Astrocyte (in vitro differentiated cells and primary cell): ENCODE data around the gene SERPINB5. TPM values are rescaled to one million over a fixed set of nuclear protein-coding genes. Genes with fewer than 3 reads are reported as not detected.

Experiments
- DNase-seq: peaks from one replicate; pipeline ENCODE4 v3.0.0-alpha.2; 2010; ENCODE audit warnings: low read depth
- FAIRE-seq: peaks from 2 replicates; lab custom pipeline; 2011; peaks lifted over from hg19 to GRCh38; lab: Jason Lieb, UNC
- H2AFZ ChIP-seq: 2 replicates; pipeline ENCODE4 v1.6.0; 2012; ENCODE audit warnings: low read depth, low read length, inconsistent platforms
- H3K27ac ChIP-seq: 2 replicates; pipeline ENCODE4 v1.5.1; 2011; ENCODE audit warnings: low read depth, low read length, inconsistent platforms
- H3K27me3 ChIP-seq: 2 replicates; pipeline ENCODE4 v1.6.0; 2011; ENCODE audit warnings: low read length, inconsistent platforms; ENCODE audit not compliant: insufficient read depth
- H3K36me3 ChIP-seq: 2 replicates; pipeline ENCODE4 v1.5.1; 2011; ENCODE audit warnings: low read length, inconsistent platforms; ENCODE audit not compliant: insufficient read depth
- H3K4me1 ChIP-seq: 2 replicates; pipeline ENCODE4 v1.5.1; 2011; ENCODE audit warnings: low read length, inconsistent platforms; ENCODE audit not compliant: insufficient read depth
- H3K4me2 ChIP-seq: 2 replicates; pipeline ENCODE4 v1.6.0; 2012; ENCODE audit warnings: low read length, inconsistent platforms
- H3K4me3 ChIP-seq: 2 replicates; pipeline ENCODE4 v1.5.1; 2011; ENCODE audit warnings: low read depth, mild to moderate bottlenecking, low read length, inconsistent platforms; ENCODE audit not compliant: insufficient read depth
- H3K79me2 ChIP-seq: 2 replicates; pipeline ENCODE4 v1.6.0; 2012; ENCODE audit warnings: mild to moderate bottlenecking, low read length, inconsistent platforms; ENCODE audit not compliant: insufficient read depth
- H3K9ac ChIP-seq: 2 replicates; pipeline ENCODE4 v1.6.0; 2012; ENCODE audit warnings: mild to moderate bottlenecking, low read length, inconsistent platforms
- H3K9me3 ChIP-seq: 2 replicates; pipeline ENCODE4 v1.5.1; 2012; ENCODE audit warnings: low read depth, mild to moderate bottlenecking, low read length, inconsistent platforms; ENCODE audit not compliant: insufficient read depth
- H4K20me1 ChIP-seq: 2 replicates; pipeline ENCODE4 v1.6.0; 2012; ENCODE audit warnings: low read length, inconsistent platforms; ENCODE audit not compliant: insufficient read depth
- H3K27ac Mint-ChIP-seq: one replicate; pipeline ENCODE4 v1.8.0; 2021; ENCODE audit warnings: mild to moderate bottlenecking, mixed read lengths; ENCODE audit not compliant: unreplicated experiment
- H3K27me3 Mint-ChIP-seq: one replicate; pipeline ENCODE4 v1.8.0; 2021; ENCODE audit warnings: low read depth, mixed read lengths; ENCODE audit not compliant: unreplicated experiment
- H3K36me3 Mint-ChIP-seq: one replicate; pipeline ENCODE4 v1.8.0; 2021; ENCODE audit warnings: low read depth, mixed read lengths; ENCODE audit not compliant: unreplicated experiment
- H3K4me1 Mint-ChIP-seq: one replicate; pipeline ENCODE4 v1.8.0; 2021; ENCODE audit warnings: low read depth, mixed read lengths; ENCODE audit not compliant: unreplicated experiment
- H3K4me3 Mint-ChIP-seq: one replicate; pipeline ENCODE4 v1.8.0; 2021; ENCODE audit warnings: mild to moderate bottlenecking, moderate library complexity, mixed read lengths; ENCODE audit not compliant: unreplicated experiment
- H3K9me3 Mint-ChIP-seq: one replicate; pipeline ENCODE4 v1.8.0; 2021; ENCODE audit warnings: mild to moderate bottlenecking, mixed read lengths; ENCODE audit not compliant: unreplicated experiment
- CTCF ChIP-seq: IDR thresholded peaks from 2 replicates; pipeline ENCODE4 v1.5.1; 2011; ENCODE audit warnings: low read depth, mild to moderate bottlenecking, inconsistent platforms, low read length, moderate library complexity; ENCODE audit not compliant: insufficient read depth
- EZH2 ChIP-seq: IDR thresholded peaks from 2 replicates; pipeline ENCODE4 v1.6.1; 2012; ENCODE audit warnings: mild to moderate bottlenecking, low read length, inconsistent platforms; ENCODE audit not compliant: insufficient read depth
- total RNA-seq: library from RNA; stranded (reverse); gene quantifications from 2 replicates; pipeline ENCODE4 v1.2.1, GENCODE V29; 2021

Gene SERPINB5
- total RNA-seq, 1 donor from 2014 or later = not detected

GRCh38 chr18:63465059-63465458, 11.7 kb upstream of the SERPINB5 start:
- H3K4me1 Mint-ChIP-seq = peaks cover 2% of the 10 kb centered on the region
- Histone ChIP-seq H3K27me3 (peaks cover 5% of the 10 kb centered on the region), H3K27ac (no peak overlapping the region), H2AFZ (no peak overlapping the region), H3K9me3 (no peaks in the 10 kb centered on the region), H3K36me3 (no peaks in the 10 kb centered on the region), H3K4me1 (no peaks in the 10 kb centered on the region), H3K4me2 (no peak overlapping the region), H3K4me3 (no peak overlapping the region), H3K9ac (no peak overlapping the region), H3K79me2 (no peaks in the 10 kb centered on the region), H4K20me1 (no peaks in the 10 kb centered on the region)
- no peak for FAIRE-seq
- DNase-seq = no peak
- no peak overlapping the region for H3K27ac Mint-ChIP-seq
- no peaks in the 10 kb centered on the region for H3K9me3 Mint-ChIP-seq
- no peak overlapping the region for H3K4me3 Mint-ChIP-seq
- no peaks in the 10 kb centered on the region for H3K36me3 Mint-ChIP-seq
- TF ChIP-seq CTCF (no peak), EZH2 (no peak)
- no peaks in the 10 kb centered on the region for H3K27me3 Mint-ChIP-seq

GRCh38 chr18:63467699-63468098, 9.1 kb upstream of the SERPINB5 start:
- no peak overlapping the region for H3K27ac ChIP-seq
- H3K9ac ChIP-seq = no peak overlapping the region
- Mint-ChIP-seq H3K9me3 (no peaks in the 10 kb centered on the region), H3K27me3 (no peaks in the 10 kb centered on the region), H3K27ac (no peak overlapping the region), H3K4me1 (peaks cover 2% of the 10 kb centered on the region), H3K36me3 (no peaks in the 10 kb centered on the region), H3K4me3 (no peak overlapping the region)
- no peaks in the 10 kb centered on the region for H3K9me3 ChIP-seq
- no peak overlapping the region for H2AFZ ChIP-seq
- no peak overlapping the region for H3K4me2 ChIP-seq
- DNase-seq (no peak), FAIRE-seq (no peak)
- no peaks in the 10 kb centered on the region for H3K36me3 ChIP-seq
- H4K20me1 ChIP-seq = no peaks in the 10 kb centered on the region
- H3K27me3 ChIP-seq = peaks cover 5% of the 10 kb centered on the region
- H3K4me1 ChIP-seq = no peaks in the 10 kb centered on the region
- no peak for TF ChIP-seq EZH2
- no peaks in the 10 kb centered on the region for H3K79me2 ChIP-seq
- H3K4me3 ChIP-seq = no peak overlapping the region

GRCh38 chr18:63468575-63468974, 8.2 kb upstream of the SERPINB5 start:
- H3K4me1 Mint-ChIP-seq = peaks cover 2% of the 10 kb centered on the region
- no peaks in the 10 kb centered on the region for H3K9me3 Mint-ChIP-seq
- Histone ChIP-seq H3K79me2 (no peaks in the 10 kb centered on the region), H3K4me2 (no peak overlapping the region), H3K36me3 (no peaks in the 10 kb centered on the region), H3K27ac (no peak overlapping the region), H3K9ac (no peak overlapping the region), H2AFZ (no peak overlapping the region), H4K20me1 (no peaks in the 10 kb centered on the region), H3K27me3 (peaks cover 5% of the 10 kb centered on the region), H3K4me1 (no peaks in the 10 kb centered on the region), H3K4me3 (no peak overlapping the region), H3K9me3 (no peaks in the 10 kb centered on the region)
- FAIRE-seq (no peak), DNase-seq (no peak)
- no peak overlapping the region for H3K4me3 Mint-ChIP-seq
- TF ChIP-seq EZH2 (no peak), CTCF (no peak)
- H3K27me3 Mint-ChIP-seq = no peaks in the 10 kb centered on the region
- no peaks in the 10 kb centered on the region for H3K36me3 Mint-ChIP-seq
- H3K27ac Mint-ChIP-seq = no peak overlapping the region
